Tibial nerve (tissue), 4 donors: Measurements from ENCODE around the gene INPP5E. TPM values are rescaled to one million over a fixed set of nuclear protein-coding genes. Genes with fewer than 3 reads are reported as not detected.

Experiments used
- DNase-seq, 2 donors: peaks; one replicate each; pipeline ENCODE4 v3.0.0-alpha.2; 2019; ENCODE audit warnings: low spot score in 2 of 2
- H3K27ac ChIP-seq, 4 donors: fragments of 200-600 bp; sonication (generic) in 3 of 4; one replicate each; pipeline ENCODE4 v1.5.1; 2017 to 2019; ENCODE audit warnings: mild to moderate bottlenecking in 1 of 4
- H3K27me3 ChIP-seq, 2 donors: fragments of 200-600 bp; sonication (generic) in 1 of 2; one replicate each; pipeline versions ENCODE4 v1.5.1 to v1.6.0; 2017 to 2019
- H3K36me3 ChIP-seq, 3 donors: fragments of 200-600 bp; sonication (generic); one replicate each; pipeline ENCODE4 v1.5.1; 2018 to 2019
- H3K4me1 ChIP-seq, 4 donors: fragments of 200-600 bp; sonication (generic) in 3 of 4; one replicate each; pipeline ENCODE4 v1.5.1; 2017 to 2019
- H3K4me3 ChIP-seq, 4 donors: fragments of 200-600 bp; sonication (generic) in 3 of 4; one replicate each; pipeline ENCODE4 v1.5.1; 2017 to 2019; ENCODE audit warnings: mild to moderate bottlenecking in 1 of 4, moderate library complexity in 1 of 4
- H3K9me3 ChIP-seq, 4 donors: fragments of 200-600 bp; sonication (generic) in 3 of 4; one replicate each; pipeline ENCODE4 v1.5.1; 2017 to 2019
- EP300 ChIP-seq, 2 donors: sonication (generic); formaldehyde crosslinking; IDR thresholded peaks; one replicate each; pipeline ENCODE4 v1.6.1; 2017; ENCODE audit warnings: antibody characterized with exemption in 2 of 2, mild to moderate bottlenecking in 1 of 2
- POLR2A ChIP-seq, 2 donors: fragments of 450-650 bp; IDR thresholded peaks; one replicate each; pipeline ENCODE4 v1.6.1; 2017; ENCODE audit warnings: antibody characterized with exemption in 2 of 2, mild to moderate bottlenecking in 2 of 2, moderate library complexity in 2 of 2
- WGBS, 2 donors: methylation state at CpG; one replicate each; pipeline ENCODE4 v1.1.5; 2018; 5-methylcytosine and 5-hydroxymethylcytosine counted together
- total RNA-seq, 4 donors: library from RNA; depleted of rRNA; stranded (reverse); fragments of >200 nt; gene quantifications; one replicate each; pipeline ENCODE4 v1.1.0, GENCODE V29; 2016
- TF ChIP-seq, protein P1 (sequence below), 5 experiments: fragments of 200-600 bp in 3 of 5; fragments of 450-650 bp in 2 of 5; sonication (generic) in 3 of 5; IDR thresholded peaks; one replicate each; pipeline ENCODE4 v1.5.1; 2016 to 2019; ENCODE audit warnings: antibody characterized with exemption in 5 of 5, mild to moderate bottlenecking in 3 of 5, moderate library complexity in 2 of 5

INPP5E gene
- total RNA-seq, 4 donors from 2014 or later, result 15.1 to 23.1 (median 18.6) TPM

DNA sequence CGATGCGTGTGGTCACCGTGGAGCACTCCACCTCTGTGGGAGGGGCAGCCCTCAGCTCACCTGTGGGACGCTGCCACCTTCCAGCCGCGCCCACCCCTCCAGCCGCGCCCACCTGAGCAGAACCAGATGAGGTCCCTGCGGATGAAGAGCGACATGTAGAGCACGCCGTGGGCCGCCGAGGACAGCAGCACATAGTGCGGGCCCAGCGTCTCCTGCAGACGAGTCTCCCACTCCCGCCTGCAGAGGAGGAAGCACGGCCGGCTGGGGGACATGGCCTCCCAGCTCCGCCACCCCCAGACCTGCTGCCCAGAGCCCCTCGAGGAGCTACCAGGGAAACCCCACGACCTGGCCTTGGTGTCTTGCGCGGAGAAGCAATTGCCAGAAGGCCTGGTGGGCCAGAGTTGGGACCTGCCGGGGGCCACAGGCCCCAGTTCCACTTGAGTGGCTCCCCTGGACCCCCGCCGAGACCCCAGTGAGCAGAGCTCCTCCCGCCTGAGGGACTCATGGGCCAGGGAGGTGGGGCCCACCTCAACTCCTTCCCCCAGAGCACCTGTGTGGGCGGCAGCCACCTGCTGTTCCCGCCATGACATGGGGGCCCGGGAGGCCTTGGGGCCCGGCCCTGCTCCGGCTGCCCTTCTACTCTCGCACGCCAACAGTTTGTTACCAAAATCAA lies 6.5 kb downstream of the INPP5E start:
- H3K9me3 ChIP-seq, result no peaks in the 10 kb centered on the region
- H3K27ac ChIP-seq, result no peak overlapping the region
- H3K36me3 ChIP-seq, result peaks cover 0 to 80% (median 3%) of the 10 kb centered on the region in 3 donors
- no peak for DNase-seq
- H3K4me3 ChIP-seq, result no peak overlapping the region
- H3K27me3 ChIP-seq, result no peaks in the 10 kb centered on the region
- 91 to 92% methylated on average over 16 to 28 of the region's 36 CpGs for WGBS, 2 donors
- no peak for TF ChIP-seq EP300 (IDR thresholded peaks at IDR 0.05)
- no peak for TF ChIP-seq POLR2A (IDR thresholded peaks at IDR 0.05)
- H3K4me1 ChIP-seq, result peaks cover 0 to 28% (median 14%) of the 10 kb centered on the region in 4 donors

DNA sequence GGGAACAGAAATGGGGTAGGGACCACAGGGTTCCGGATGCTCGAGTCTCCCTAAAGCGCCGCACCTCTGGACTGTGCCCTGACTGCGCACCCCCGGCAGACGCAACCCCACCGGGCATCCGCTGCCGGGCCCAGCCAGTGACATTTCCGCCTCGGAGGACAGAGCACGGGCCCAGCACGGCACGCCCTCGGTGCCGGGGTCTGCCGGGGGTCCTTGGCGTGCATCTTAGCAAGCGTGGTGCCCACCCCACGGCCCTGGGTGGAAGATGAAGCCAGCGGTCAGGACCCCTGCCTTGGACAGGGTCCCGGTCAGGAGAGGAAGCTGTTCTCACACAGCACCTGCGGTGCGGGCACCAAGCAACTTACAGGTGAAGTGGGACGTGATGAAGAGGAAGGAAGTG lies 7.1 kb downstream of the INPP5E start:
- H3K27ac ChIP-seq, result no peak overlapping the region
- DNase-seq, result no peak
- H3K27me3 ChIP-seq, result no peaks in the 10 kb centered on the region
- no peaks in the 10 kb centered on the region for H3K9me3 ChIP-seq
- TF ChIP-seq, protein P1, sequence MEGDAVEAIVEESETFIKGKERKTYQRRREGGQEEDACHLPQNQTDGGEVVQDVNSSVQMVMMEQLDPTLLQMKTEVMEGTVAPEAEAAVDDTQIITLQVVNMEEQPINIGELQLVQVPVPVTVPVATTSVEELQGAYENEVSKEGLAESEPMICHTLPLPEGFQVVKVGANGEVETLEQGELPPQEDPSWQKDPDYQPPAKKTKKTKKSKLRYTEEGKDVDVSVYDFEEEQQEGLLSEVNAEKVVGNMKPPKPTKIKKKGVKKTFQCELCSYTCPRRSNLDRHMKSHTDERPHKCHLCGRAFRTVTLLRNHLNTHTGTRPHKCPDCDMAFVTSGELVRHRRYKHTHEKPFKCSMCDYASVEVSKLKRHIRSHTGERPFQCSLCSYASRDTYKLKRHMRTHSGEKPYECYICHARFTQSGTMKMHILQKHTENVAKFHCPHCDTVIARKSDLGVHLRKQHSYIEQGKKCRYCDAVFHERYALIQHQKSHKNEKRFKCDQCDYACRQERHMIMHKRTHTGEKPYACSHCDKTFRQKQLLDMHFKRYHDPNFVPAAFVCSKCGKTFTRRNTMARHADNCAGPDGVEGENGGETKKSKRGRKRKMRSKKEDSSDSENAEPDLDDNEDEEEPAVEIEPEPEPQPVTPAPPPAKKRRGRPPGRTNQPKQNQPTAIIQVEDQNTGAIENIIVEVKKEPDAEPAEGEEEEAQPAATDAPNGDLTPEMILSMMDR (IDR thresholded peaks at IDR 0.05), result no peak
- TF ChIP-seq POLR2A (IDR thresholded peaks at IDR 0.05) (no peak), EP300 (IDR thresholded peaks at IDR 0.05) (no peak)
- WGBS, 2 donors, result 90 to 96% methylated on average over 23 to 26 of the region's 26 CpGs
- peaks cover 0 to 22% (median 8%) of the 10 kb centered on the region in 4 donors for H3K4me1 ChIP-seq
- peaks cover 0 to 86% (median 3%) of the 10 kb centered on the region in 3 donors for H3K36me3 ChIP-seq
- H3K4me3 ChIP-seq, result no peak overlapping the region

DNA sequence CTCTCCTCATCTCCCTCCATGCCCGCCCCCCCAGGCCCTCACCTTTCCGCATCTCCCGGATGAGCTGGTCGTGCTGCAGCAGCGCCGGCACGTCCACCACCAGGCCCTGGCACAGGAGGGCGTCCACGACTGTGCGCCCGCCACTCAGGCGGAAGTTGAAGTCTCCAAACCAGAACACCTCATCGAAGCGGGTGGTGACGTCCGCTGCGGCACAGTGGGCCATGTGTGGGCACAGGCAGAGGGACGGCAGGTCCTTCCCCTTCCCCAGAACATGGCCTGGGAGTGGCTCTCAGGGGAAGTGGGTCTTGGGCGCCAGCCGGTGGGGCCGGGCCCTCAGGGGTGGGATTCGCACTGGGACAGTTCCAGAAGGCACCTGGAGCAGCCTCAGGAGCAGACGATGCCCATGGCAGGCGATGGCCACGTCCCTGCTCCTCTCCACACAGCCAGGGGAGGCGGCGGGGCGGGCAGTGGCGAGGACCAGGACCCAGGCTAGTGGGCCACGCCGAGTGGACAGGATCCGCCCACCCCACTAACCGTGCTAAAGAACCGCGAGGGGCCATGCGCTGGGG lies 7.8 kb downstream of the INPP5E start:
- 87 to 93% methylated on average over 27 to 32 of the region's 36 CpGs for WGBS, 2 donors

DNA sequence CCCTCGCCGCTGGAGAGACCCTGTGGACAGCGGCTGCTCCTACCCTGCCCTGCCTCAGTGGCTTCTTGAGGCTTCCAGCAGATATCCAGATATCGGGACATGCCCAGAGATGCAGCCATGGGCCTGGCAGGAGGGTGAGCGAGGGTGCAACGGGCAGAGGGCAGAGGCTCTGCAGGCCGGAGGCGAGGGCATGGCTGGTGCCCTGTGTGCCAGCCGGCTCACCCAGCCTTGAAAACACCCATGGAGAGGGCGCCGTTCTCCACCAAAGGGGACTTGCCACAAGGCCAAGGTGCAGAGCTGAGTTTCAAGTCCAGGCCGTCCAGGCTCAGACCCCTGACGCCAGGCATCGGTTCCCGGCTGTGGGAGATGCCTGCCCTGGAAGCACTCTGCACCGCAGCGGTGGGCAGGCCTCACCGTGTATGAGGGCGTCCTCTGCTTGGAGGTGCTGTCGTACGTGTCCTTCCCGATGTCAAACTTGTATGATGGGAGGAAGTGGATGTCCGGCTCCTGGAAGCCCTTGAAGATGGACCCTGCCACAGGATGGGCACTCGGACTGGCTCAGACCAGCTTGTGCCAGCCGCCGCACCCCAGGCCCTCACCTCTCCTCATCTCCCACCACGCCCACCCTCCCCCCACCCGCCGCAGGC lies 8.9 kb downstream of the INPP5E start:
- no peak for TF ChIP-seq POLR2A (IDR thresholded peaks at IDR 0.05)
- no peak for TF ChIP-seq EP300 (IDR thresholded peaks at IDR 0.05)
- TF ChIP-seq, protein P1 (IDR thresholded peaks at IDR 0.05), result no peak
- H3K9me3 ChIP-seq, result no peaks in the 10 kb centered on the region
- H3K4me3 ChIP-seq, result no peak overlapping the region
- DNase-seq, result no peak
- peaks cover 0 to 86% (median 3%) of the 10 kb centered on the region in 3 donors for H3K36me3 ChIP-seq
- H3K4me1 ChIP-seq, result peaks cover 0 to 6% (median 0%) of the 10 kb centered on the region in 4 donors
- WGBS, 2 donors, result 92 to 96% methylated on average over 18 to 22 of the region's 29 CpGs
- no peak overlapping the region for H3K27ac ChIP-seq
- H3K27me3 ChIP-seq, result no peaks in the 10 kb centered on the region

More for the DNA sequence above, 7.8 kb downstream of the INPP5E start:
- DNase-seq, result no peak
- peaks cover 0 to 15% (median 1%) of the 10 kb centered on the region in 4 donors for H3K4me1 ChIP-seq
- H3K4me3 ChIP-seq, result no peak overlapping the region
- TF ChIP-seq EP300 (IDR thresholded peaks at IDR 0.05) (no peak), POLR2A (IDR thresholded peaks at IDR 0.05) (no peak)
- peaks cover 0 to 86% (median 3%) of the 10 kb centered on the region in 3 donors for H3K36me3 ChIP-seq
- H3K27ac ChIP-seq, result no peak overlapping the region
- no peaks in the 10 kb centered on the region for H3K9me3 ChIP-seq
- no peaks in the 10 kb centered on the region for H3K27me3 ChIP-seq

DNA sequence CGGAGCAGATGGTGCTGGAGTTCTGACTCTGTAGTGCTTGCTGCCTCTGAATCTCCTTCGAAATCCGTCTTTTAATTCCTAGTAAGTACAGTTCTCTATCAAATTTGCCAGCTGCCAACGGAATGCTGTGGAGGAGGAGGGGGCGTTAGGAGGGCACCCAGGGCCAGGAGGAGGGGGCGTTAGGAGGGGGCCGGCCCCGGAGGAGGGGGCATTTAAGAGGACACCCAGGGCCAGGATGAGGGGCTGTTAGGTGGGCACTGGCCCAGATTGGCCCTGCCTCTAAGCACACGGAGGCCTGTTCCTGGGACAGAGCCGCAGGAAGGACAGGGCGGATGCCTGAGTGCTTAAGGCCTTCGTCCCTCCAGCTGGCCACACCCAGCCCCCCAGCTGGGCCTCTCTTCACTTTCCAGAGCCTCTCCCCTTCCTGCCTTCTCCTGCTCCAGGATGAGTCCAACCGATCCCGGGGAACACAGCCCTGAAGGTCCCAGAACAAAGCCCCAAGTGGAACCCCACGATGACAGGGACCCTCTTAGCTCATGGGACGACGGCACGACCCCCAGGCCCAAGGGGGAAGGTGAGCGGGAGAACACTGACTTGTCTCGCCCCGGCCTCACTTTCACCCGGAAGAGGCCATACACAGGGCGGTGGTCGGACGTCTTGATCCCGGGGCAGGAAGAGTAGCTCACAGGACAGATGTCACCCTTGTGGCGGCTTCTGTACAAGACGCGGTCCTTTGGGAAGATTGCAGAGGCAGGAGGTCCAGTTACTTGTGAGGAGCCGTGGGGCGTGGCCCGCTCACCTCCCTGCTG lies 9.8 kb downstream of the INPP5E start:
- DNase-seq, result no peak
- H3K36me3 ChIP-seq, result peaks cover 0 to 89% (median 3%) of the 10 kb centered on the region in 3 donors
- H3K4me1 ChIP-seq, result peaks cover 0 to 4% (median 0%) of the 10 kb centered on the region in 4 donors
- H3K27me3 ChIP-seq, result no peaks in the 10 kb centered on the region
- TF ChIP-seq, protein P1 (IDR thresholded peaks at IDR 0.05), result no peak
- TF ChIP-seq POLR2A (IDR thresholded peaks at IDR 0.05) (no peak), EP300 (IDR thresholded peaks at IDR 0.05) (no peak)
- H3K9me3 ChIP-seq, result no peaks in the 10 kb centered on the region
- 75 to 87% methylated on average over 28 to 32 of the region's 32 CpGs for WGBS, 2 donors
- no peak overlapping the region for H3K27ac ChIP-seq
- H3K4me3 ChIP-seq, result no peak overlapping the region
